K562 (cell line): ENCODE results near the gene MAST1. TPM values are rescaled to one million over a fixed set of nuclear protein-coding genes. Genes with fewer than 3 reads are reported as not detected.

Experiments used
- ATAC-seq: fragments of 200-7000 bp; cut with Tn5 transposase; 3 replicates; pipeline ENCODE4 v1.9.1; 2020; ENCODE audit warnings: moderate library complexity
- BruUV-seq: library from RNA; stranded (reverse); fragments of 400-500 nt; replicated peaks from 2 replicates; lab custom pipeline; 2021; lab: Mats Ljungman, UMichigan
- CTCF ChIA-PET: fragments of 300-600 bp; formaldehyde crosslinking; extraction: SDS; loops from one replicate; lab custom pipeline; 2021; ENCODE audit warnings: low intra/inter-chr PET ratio; lab: Yijun Ruan, JAX
- POLR2A ChIA-PET: fragments of 300-600, 350-650 bp; sonication (Branson Sonifier 250); formaldehyde crosslinking; extraction: SDS; loops from one replicate; lab custom pipeline; 2021; ENCODE audit warnings: antibody characterized with exemption, inconsistent platforms; lab: Yijun Ruan, JAX
- DNase-seq, 4 experiments: peaks; one replicate each; pipeline versions ENCODE4 v3.0.0 to v3.0.0-alpha.2; 2011 to 2018; ENCODE audit warnings: low spot score in 3 of 4, mixed read lengths in 3 of 4; ENCODE audit errors: extremely low read depth in 1 of 4
- FAIRE-seq: peaks from 2 replicates; lab custom pipeline; 2011; peaks lifted over from hg19 to GRCh38; lab: Jason Lieb, UNC
- H2AFZ ChIP-seq: 2 replicates; pipeline ENCODE4 v1.6.0; 2011; ENCODE audit warnings: low read depth, low read length, control low read depth, inconsistent platforms
- H3K27ac ChIP-seq: fragments of 200-600 bp; 3 replicates; pipeline ENCODE4 v1.8.0; 2011; ENCODE audit warnings: low read depth, mild to moderate bottlenecking, control low read depth, inconsistent platforms, low read length, moderate library complexity, mixed read lengths; ENCODE audit errors: extremely low read depth
- H3K27me3 ChIP-seq, 2 experiments: fragments of 300-600 bp in 1 of 2; 2 replicates in 1 of 2; 3 replicates in 1 of 2; pipeline versions ENCODE4 v1.6.0 to v1.8.0; 2011; ENCODE audit warnings: inconsistent platforms in 2 of 2, low read length in 2 of 2, mild to moderate bottlenecking in 1 of 2, mixed read lengths in 1 of 2, moderate library complexity in 1 of 2; ENCODE audit not compliant: control insufficient read depth in 2 of 2, insufficient read depth in 2 of 2
- H3K36me3 ChIP-seq: fragments of 300-600 bp; 3 replicates; pipeline ENCODE4 v1.8.0; 2011; ENCODE audit warnings: mild to moderate bottlenecking, low read length, inconsistent platforms; ENCODE audit not compliant: control insufficient read depth, insufficient read depth
- H3K4me1 ChIP-seq, 2 experiments: fragments of 200-600 bp in 1 of 2; replicated peaks in 1 of 2; 2 replicates in 1 of 2; 3 replicates in 1 of 2; pipeline versions ENCODE4 v1.5.1 to v1.8.0; 2011; ENCODE audit warnings: inconsistent platforms in 2 of 2, low read length in 2 of 2, mild to moderate bottlenecking in 1 of 2, mixed read lengths in 1 of 2, moderate library complexity in 1 of 2; ENCODE audit not compliant: control insufficient read depth in 2 of 2, insufficient read depth in 2 of 2
- H3K4me2 ChIP-seq: 2 replicates; pipeline ENCODE4 v1.6.1; 2011; ENCODE audit warnings: low read length, control low read depth, inconsistent platforms, mixed read lengths; ENCODE audit not compliant: insufficient read depth
- H3K4me3 ChIP-seq: fragments of 200-600 bp; sonication (generic), shearing (Covaris generic); 2 replicates; pipeline ENCODE4 v1.5.1; 2016; ENCODE audit warnings: control low read depth, inconsistent platforms
- H3K79me2 ChIP-seq: fragments of 200-600 bp; 3 replicates; pipeline ENCODE4 v1.8.0; 2011; ENCODE audit warnings: low read length, inconsistent platforms; ENCODE audit not compliant: control insufficient read depth, insufficient read depth
- H3K9ac ChIP-seq, 2 experiments: 2 replicates each; pipeline versions ENCODE4 v1.6.0 to v1.6.1; 2011; ENCODE audit warnings: low read depth in 2 of 2, low read length in 2 of 2, control low read depth in 1 of 2, inconsistent platforms in 1 of 2, mild to moderate bottlenecking in 1 of 2, mixed read lengths in 1 of 2; ENCODE audit not compliant: insufficient read depth in 1 of 2
- H3K9me1 ChIP-seq: one replicate; pipeline ENCODE4 v1.6.0; 2011; ENCODE audit warnings: inconsistent platforms, mild to moderate bottlenecking, low read length, moderate library complexity; ENCODE audit not compliant: control insufficient read depth, insufficient read depth
- H3K9me3 ChIP-seq: replicated peaks from 2 replicates; pipeline ENCODE4 v1.5.1; 2011; ENCODE audit warnings: low read depth, low read length, inconsistent platforms; ENCODE audit not compliant: control insufficient read depth, insufficient read depth
- H4K20me1 ChIP-seq: replicated peaks from 2 replicates; pipeline ENCODE4 v1.6.1; 2011; ENCODE audit warnings: low read length, inconsistent platforms, mixed read lengths; ENCODE audit not compliant: control insufficient read depth, insufficient read depth
- GTF3C2 ChIP-seq: IDR thresholded peaks from 3 replicates; pipeline ENCODE4 v1.6.1; 2011; ENCODE audit warnings: borderline replicate concordance, mild to moderate bottlenecking, moderate library complexity; ENCODE audit not compliant: insufficient read length; ENCODE audit errors: extremely low read depth
- KHSRP ChIP-seq: fragments of 450-650 bp; IDR thresholded peaks from 2 replicates; pipeline ENCODE4 v1.6.1; 2017
- MECOM ChIP-seq: fragments of 250-450 bp; sonication (Bioruptor Pico); IDR thresholded peaks from 2 replicates; pipeline ENCODE4 v1.8.0; 2022; ENCODE audit warnings: inconsistent platforms
- NFIC ChIP-seq: fragments of 450-650 bp; IDR thresholded peaks from 2 replicates; pipeline ENCODE4 v1.6.1; 2017; ENCODE audit warnings: mild to moderate bottlenecking, inconsistent platforms
- OTX1 ChIP-seq: fragments of 450-650 bp; formaldehyde crosslinking; IDR thresholded peaks from 2 replicates; pipeline ENCODE4 v1.4.0; 2022; ENCODE audit warnings: mild to moderate bottlenecking
- SRSF9 ChIP-seq: fragments of 200-400 bp; formaldehyde crosslinking; IDR thresholded peaks from 2 replicates; pipeline ENCODE4 v1.6.1; 2017; ENCODE audit warnings: low read depth, low read length, borderline replicate concordance
- TAF1 ChIP-seq: IDR thresholded peaks from 2 replicates; pipeline ENCODE4 v1.6.1; 2011; ENCODE audit warnings: mild to moderate bottlenecking, low read length, moderate library complexity; ENCODE audit not compliant: insufficient read depth, control insufficient read depth, severe bottlenecking; ENCODE audit errors: extremely low read depth
- WGBS: fragments of 100-300 bp; shearing (Covaris generic); methylation state at CpG from one replicate; pipeline ENCODE4 v1.1.6; 2016; ENCODE audit warnings: low coverage, mixed read lengths; ENCODE audit not compliant: insufficient coverage; ENCODE audit errors: missing lambda C conversion rate; 5-methylcytosine and 5-hydroxymethylcytosine counted together
- in situ Hi-C: fragments of 300-500 bp; cut with MboI; formaldehyde crosslinking; loops from 4 replicates; pipeline ENCODE4 v1.15.0; 2018; ENCODE audit warnings: inconsistent platforms, mixed read lengths
- intact Hi-C: fragments of 100-400 bp; cut with micrococcal nuclease; formaldehyde crosslinking; loops from 2 replicates; pipeline ENCODE4 v1.14.2; 2022
- polyA plus RNA-seq, 8 experiments: library from polyadenylated mRNA; depleted of rRNA in 4 of 8; stranded (reverse) in 5 of 8; unstranded in 3 of 8; fragments of >200 nt; fragmentation: Nextera tagmentation in 2 of 8; fragmentation: Illumina TruSeq in 1 of 8; extraction: Ambion mirVana in 2 of 8; extraction: Trizol in 1 of 8; gene quantifications; 2 replicates each; pipeline versions ENCODE4 v1.2.1 to v1.2.3, GENCODE V29; 2011 to 2014; ENCODE audit warnings: inconsistent platforms in 1 of 8, missing spikeins in 1 of 8
- total RNA-seq, 7 experiments: library from RNA; depleted of rRNA in 6 of 7; stranded (reverse); fragments of >200 nt in 6 of 7; fragmentation: Illumina TruSeq in 2 of 7; extraction: Trizol in 2 of 7; gene quantifications; 2 replicates each; pipeline versions ENCODE4 v1.2.1 to v1.2.3, GENCODE V29; 2011 to 2021; ENCODE audit warnings: low replicate concordance in 1 of 7
- TF ChIP-seq, protein P1 (sequence below): fragments of 200-800 bp; sonication (Bioruptor generic); IDR thresholded peaks from 2 replicates; pipeline ENCODE4 v1.6.1; 2016; ENCODE audit warnings: missing genetic modification characterization, missing compliant biosample characterization

MAST1 gene
- total and polyA plus RNA-seq, 9 of the 15 experiments (the other 6 are each of a cell fraction or from before 2014, with no cell fraction given) = 0.48 to 10.3 (median 3.9) TPM

GRCh38 chr19:12884926-12885748 lies 46.8 kb downstream of the MAST1 start (continued):
- TF ChIP-seq GTF3C2 (no peak), NFIC (peak; percentile 4; the same call in 1 of the 2 replicates)
- TF ChIP-seq, all 486 proteins: peak for 162

DNA sequence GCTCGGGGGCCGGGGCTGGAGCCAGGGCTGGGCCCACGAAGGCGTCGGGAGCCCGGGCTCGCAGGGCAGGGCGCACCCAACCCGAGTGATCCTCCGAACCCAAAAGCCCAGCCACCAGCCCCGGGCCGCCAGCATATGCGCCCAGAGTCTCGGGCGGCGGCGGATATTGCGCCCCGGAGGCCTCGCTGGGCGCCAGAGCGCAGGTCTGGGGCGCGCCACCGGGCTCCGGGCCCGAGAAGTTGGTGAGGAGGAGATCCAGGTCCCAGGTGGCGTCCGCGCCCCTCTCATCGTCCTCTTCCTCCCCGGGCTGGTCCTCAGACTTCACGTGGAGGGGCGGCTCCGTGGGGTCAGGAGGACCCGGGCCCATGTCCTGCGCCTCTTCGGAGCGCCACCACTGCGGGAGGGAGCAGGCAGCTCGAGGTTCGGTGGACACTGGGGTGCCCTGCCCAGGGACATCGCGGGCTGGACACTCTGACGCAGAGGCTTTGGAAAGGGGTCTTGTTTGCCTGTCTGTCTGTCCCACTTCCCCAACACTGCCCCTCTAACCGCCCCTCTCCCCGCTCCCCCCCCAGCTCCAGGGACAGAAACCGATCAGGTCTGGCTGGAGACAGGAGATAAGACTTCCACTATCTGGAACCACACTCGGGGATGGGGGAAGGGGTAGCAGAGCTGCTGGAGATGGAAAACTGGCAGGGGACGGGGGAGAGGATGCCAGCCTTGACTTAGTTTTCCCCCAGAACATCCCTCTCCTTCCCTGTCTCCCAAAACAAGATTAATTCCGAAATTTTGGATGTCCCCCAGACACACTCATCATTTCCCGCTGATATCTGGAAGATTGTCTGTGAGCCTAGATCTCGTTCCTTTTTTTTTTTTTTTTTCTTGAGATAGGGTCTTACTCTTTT lies 47.7 kb downstream of the MAST1 start:
- ChIA-PET POLR2A (interaction anchor here (0.6 to 5.9 kb wide), 19 partner anchors 9 to 1246 kb away, joined by 3 to 37 read pairs (median 4); partner anchors contain the start of genes GET3 and RAD23A), CTCF (interaction anchor here (0.8 to 1.2 kb wide), 3 partner anchors 61 to 79 kb away, joined by 3 to 7 read pairs (median 3); partner anchors contain the start of gene GADD45GIP1)
- WGBS = 0% methylated on average over 42 of the region's 53 CpGs
- no TSS peak for BruUV-seq
- peak overlapping the region; percentile 73; the same call in 1 of the 2 replicates for H2AFZ ChIP-seq
- intact Hi-C loops (loop anchor here (1.0 to 5.0 kb wide), 4 partner anchors 33 to 81 kb away; partner anchors contain the start of genes CALR, DAND5, MAST1 and SYCE2), in situ Hi-C loops (no loop called here)
- peaks cover 42 to 81% of the 10 kb centered on the region in 2 experiments; a peak in 4 of 5 replicates for H3K4me1 ChIP-seq
- H3K9me3 ChIP-seq = no peaks in the 10 kb centered on the region
- peak; percentile 11 for ATAC-seq
- peaks cover 30% of the 10 kb centered on the region for H3K36me3 ChIP-seq
- peaks cover 5% of the 10 kb centered on the region; the same call in 1 of the 2 replicates for H4K20me1 ChIP-seq
- H3K79me2 ChIP-seq = peaks cover 70% of the 10 kb centered on the region
- no peaks in the 10 kb centered on the region for H3K9me1 ChIP-seq
- peak; percentile 73 to 89 (median 82) for DNase-seq
- H3K4me2 ChIP-seq = peak overlapping the region; percentile 100
- FAIRE-seq = peak; percentile 74
- H3K9ac ChIP-seq = peak overlapping the region; percentile 94 to 95
- H3K27me3 ChIP-seq = no peaks in the 10 kb centered on the region
- H3K27ac ChIP-seq = peak overlapping the region; percentile 96
- H3K4me3 ChIP-seq = peak overlapping the region; percentile 70
- TF ChIP-seq SRSF9 (no peak), OTX1 (CRISPR knock-in tag) (no peak), TAF1 (peak; percentile 60), MECOM (CRISPR knock-in tag) (0 out of 2 replicates have a peak, but pooled peaks have one; percentile 24), KHSRP (0 out of 2 replicates have a peak, but pooled peaks have one; percentile 19)
- TF ChIP-seq, protein P1, sequence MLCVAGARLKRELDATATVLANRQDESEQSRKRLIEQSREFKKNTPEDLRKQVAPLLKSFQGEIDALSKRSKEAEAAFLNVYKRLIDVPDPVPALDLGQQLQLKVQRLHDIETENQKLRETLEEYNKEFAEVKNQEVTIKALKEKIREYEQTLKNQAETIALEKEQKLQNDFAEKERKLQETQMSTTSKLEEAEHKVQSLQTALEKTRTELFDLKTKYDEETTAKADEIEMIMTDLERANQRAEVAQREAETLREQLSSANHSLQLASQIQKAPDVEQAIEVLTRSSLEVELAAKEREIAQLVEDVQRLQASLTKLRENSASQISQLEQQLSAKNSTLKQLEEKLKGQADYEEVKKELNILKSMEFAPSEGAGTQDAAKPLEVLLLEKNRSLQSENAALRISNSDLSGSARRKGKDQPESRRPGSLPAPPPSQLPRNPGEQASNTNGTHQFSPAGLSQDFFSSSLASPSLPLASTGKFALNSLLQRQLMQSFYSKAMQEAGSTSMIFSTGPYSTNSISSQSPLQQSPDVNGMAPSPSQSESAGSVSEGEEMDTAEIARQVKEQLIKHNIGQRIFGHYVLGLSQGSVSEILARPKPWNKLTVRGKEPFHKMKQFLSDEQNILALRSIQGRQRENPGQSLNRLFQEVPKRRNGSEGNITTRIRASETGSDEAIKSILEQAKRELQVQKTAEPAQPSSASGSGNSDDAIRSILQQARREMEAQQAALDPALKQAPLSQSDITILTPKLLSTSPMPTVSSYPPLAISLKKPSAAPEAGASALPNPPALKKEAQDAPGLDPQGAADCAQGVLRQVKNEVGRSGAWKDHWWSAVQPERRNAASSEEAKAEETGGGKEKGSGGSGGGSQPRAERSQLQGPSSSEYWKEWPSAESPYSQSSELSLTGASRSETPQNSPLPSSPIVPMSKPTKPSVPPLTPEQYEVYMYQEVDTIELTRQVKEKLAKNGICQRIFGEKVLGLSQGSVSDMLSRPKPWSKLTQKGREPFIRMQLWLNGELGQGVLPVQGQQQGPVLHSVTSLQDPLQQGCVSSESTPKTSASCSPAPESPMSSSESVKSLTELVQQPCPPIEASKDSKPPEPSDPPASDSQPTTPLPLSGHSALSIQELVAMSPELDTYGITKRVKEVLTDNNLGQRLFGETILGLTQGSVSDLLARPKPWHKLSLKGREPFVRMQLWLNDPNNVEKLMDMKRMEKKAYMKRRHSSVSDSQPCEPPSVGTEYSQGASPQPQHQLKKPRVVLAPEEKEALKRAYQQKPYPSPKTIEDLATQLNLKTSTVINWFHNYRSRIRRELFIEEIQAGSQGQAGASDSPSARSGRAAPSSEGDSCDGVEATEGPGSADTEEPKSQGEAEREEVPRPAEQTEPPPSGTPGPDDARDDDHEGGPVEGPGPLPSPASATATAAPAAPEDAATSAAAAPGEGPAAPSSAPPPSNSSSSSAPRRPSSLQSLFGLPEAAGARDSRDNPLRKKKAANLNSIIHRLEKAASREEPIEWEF (CRISPR knock-in tag) = 0 out of 2 replicates have a peak, but pooled peaks have one; percentile 64
